Measurements from ENCODE around the gene DHRS3. TPM values are rescaled to one million over a fixed set of nuclear protein-coding genes. Genes with fewer than 3 reads are reported as not detected.

Gene DHRS3
- total RNA-seq, 1 experiment from 2014 or later: 54.5 TPM

GRCh38 chr1:12620488-12620865 is 2.5 kb upstream of the DHRS3 start:
- no peaks in the 10 kb centered on the region for H3K27me3 ChIP-seq (ENCODE audit: insufficient read depth, low read length)
- Mint-ChIP-seq H3K27ac (no peak overlapping the region), H3K4me1 (peaks cover 51 to 57% of the 10 kb centered on the region in 2 experiments), H3K4me3 (no peak overlapping the region), H3K36me3 (ENCODE audit: insufficient read depth in 1 of 3, low read depth in 3 of 3) (no peaks in the 10 kb centered on the region; a peak in 1 of 7 replicates), H3K27me3 (ENCODE audit: low read depth) (no peaks in the 10 kb centered on the region), H3K9me3 (no peaks in the 10 kb centered on the region)
- H3K18ac ChIP-seq (ENCODE audit: insufficient read length, low read depth, low read length): no peak overlapping the region
- H3T11ph ChIP-seq (ENCODE audit: low read length): no peak overlapping the region
- WGBS (ENCODE audit: extremely low coverage, insufficient read length, low lambda C conversion rate): no CpG with 5 or more reads among the region's 4 CpGs
- H2BK12ac ChIP-seq (ENCODE audit: insufficient read length, low read depth, low read length): no peak overlapping the region
- no peak overlapping the region for H2AFZ ChIP-seq (ENCODE audit: low read length)
- no peak overlapping the region for H3K23ac ChIP-seq (ENCODE audit: insufficient read length, low read depth, low read length)
- no peak overlapping the region for H3K4me2 ChIP-seq (ENCODE audit: insufficient read depth, insufficient read length, low read length)
- H3K56ac ChIP-seq (ENCODE audit: insufficient read length, low read depth, low read length): no peak overlapping the region
- TF ChIP-seq CTCF (conservative IDR thresholded peaks at IDR 0.05): no peak
- H4K5ac ChIP-seq (ENCODE audit: insufficient read length, low read depth, low read length): no peak overlapping the region
- peaks cover 22% of the 10 kb centered on the region for H3K23me2 ChIP-seq (ENCODE audit: insufficient read length, low read depth, low read length, poor library complexity, severe bottlenecking)
- H2AK5ac ChIP-seq (ENCODE audit: insufficient read length, low read length): no peak overlapping the region
- H3K79me1 ChIP-seq (ENCODE audit: insufficient read depth, low read depth, low read length, poor library complexity, severe bottlenecking): no peaks in the 10 kb centered on the region
- H3K14ac ChIP-seq (ENCODE audit: insufficient read depth, low read length): no peak overlapping the region
- no peak overlapping the region for H2BK20ac ChIP-seq (ENCODE audit: low read depth, low read length, poor library complexity, severe bottlenecking)
- no peak overlapping the region for H2BK120ac ChIP-seq (ENCODE audit: low read depth, low read length, poor library complexity, severe bottlenecking)
- no peak overlapping the region for H2BK5ac ChIP-seq (ENCODE audit: insufficient read length, low read length)
- no peaks in the 10 kb centered on the region for H4K20me1 ChIP-seq (ENCODE audit: control insufficient read depth, insufficient read depth, insufficient read length)
- peaks cover 2% of the 10 kb centered on the region; the same call in 1 of the 2 replicates for H3K4me1 ChIP-seq (ENCODE audit: insufficient read depth, low read length)
- no peaks in the 10 kb centered on the region for H3K79me2 ChIP-seq (ENCODE audit: insufficient read depth, low read length)
- H3K9me3 ChIP-seq (ENCODE audit: control insufficient read depth, low read depth, low read length): no peaks in the 10 kb centered on the region
- H4K91ac ChIP-seq (ENCODE audit: insufficient read length, low read depth, low read length): no peak overlapping the region
- DNase-seq: no peak
- no peak overlapping the region for H3K4ac ChIP-seq (ENCODE audit: low read depth, low read length)
- no peak overlapping the region for H4K8ac ChIP-seq (replicated peaks; ENCODE audit: insufficient read length, low read depth, low read length)
- no peak overlapping the region for H3K27ac ChIP-seq (ENCODE audit: insufficient read length, low read depth, low read length)
- H3K9ac ChIP-seq (ENCODE audit: extremely low read depth, insufficient read length, low read length): no peak overlapping the region
- H2BK15ac ChIP-seq (ENCODE audit: low read depth, low read length): no peak overlapping the region

Measured in H9 (cell line).